ENCODE data around the gene ZNF280A.

- TF ChIP-seq, protein P1, sequence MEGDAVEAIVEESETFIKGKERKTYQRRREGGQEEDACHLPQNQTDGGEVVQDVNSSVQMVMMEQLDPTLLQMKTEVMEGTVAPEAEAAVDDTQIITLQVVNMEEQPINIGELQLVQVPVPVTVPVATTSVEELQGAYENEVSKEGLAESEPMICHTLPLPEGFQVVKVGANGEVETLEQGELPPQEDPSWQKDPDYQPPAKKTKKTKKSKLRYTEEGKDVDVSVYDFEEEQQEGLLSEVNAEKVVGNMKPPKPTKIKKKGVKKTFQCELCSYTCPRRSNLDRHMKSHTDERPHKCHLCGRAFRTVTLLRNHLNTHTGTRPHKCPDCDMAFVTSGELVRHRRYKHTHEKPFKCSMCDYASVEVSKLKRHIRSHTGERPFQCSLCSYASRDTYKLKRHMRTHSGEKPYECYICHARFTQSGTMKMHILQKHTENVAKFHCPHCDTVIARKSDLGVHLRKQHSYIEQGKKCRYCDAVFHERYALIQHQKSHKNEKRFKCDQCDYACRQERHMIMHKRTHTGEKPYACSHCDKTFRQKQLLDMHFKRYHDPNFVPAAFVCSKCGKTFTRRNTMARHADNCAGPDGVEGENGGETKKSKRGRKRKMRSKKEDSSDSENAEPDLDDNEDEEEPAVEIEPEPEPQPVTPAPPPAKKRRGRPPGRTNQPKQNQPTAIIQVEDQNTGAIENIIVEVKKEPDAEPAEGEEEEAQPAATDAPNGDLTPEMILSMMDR (IDR thresholded peaks at IDR 0.05) = no peak
- TF ChIP-seq ZFX (IDR thresholded peaks at IDR 0.05; ENCODE audit: borderline replicate concordance) = no peak
Observed at GRCh38 chr22:22546490-22546889, 26.4 kb upstream of the ZNF280A start.
